DMS114 treated with DMSO at 0.1 percent for 48 hours (cell line): Measurements from ENCODE around the gene PKIG.
"Not testable (repeated sequence)": the region's sequence is repeated elsewhere in the genome, so short reads cannot be mapped to it uniquely, and the experiment has no call there.

Experiments
- DNase-seq: peaks from one replicate; lab custom pipeline; 2025; ENCODE audit not compliant: unreplicated experiment; lab: John Stamatoyannopoulos, UW

The PKIG gene

DNA sequence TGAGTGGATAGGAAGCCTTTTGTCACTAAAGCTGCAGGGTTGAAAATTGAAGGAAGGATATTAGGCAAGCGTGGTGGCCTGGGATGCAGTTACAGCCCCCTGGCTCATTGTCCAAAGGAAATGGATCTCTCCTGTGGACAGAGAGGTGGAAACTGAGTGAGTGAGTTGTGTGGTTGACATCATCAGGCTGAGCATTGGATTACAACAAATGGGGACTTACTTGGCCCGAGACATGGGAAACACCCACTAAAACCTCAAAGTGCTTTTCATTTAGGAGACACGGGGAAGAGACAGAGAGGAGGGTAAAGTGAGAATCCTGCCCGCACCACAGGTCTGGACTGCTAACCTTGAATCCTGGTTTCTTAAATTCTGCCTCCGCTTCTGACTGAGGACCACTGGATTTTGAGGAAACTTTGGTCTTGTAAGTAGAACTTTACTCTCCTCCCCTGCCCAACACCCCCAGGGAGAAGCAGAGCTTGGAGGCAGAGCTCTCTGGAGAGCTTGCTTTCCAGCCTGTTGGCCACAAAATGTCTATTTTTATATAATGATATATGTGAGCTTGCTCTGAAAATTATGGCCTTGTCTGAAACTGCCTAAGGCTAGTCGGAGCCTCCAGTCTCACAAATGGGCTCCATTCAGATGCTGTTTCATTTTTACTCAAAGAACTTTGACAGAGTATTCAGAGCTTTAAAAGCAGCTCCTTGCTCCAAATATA lies at the start of gene PKIG:
PKIG (plus strand) TSS at position 269 of the 715 bp plus-strand sequence. CDS start 31,978 bp downstream, outside the sequence.
- DNase-seq, result no peak

DNA sequence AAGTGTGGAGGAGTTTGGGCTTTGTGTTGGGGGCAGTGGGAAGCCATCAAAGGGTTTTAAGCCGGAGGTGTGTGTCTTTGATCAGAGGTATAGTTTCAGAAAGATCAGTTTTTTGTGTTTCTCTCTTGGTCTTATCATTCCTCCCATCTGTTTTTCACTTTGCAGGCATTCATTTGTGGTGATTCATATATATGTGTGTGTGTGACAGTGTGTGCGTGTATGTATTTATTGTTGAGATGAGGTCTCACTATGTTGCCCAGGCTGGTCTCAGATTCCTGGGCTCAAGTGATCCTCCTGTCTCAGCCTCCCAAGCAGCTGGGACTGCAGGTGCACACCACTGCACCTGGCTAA lies 49.4 kb upstream of the PKIG start:
- no peak for DNase-seq

GRCh38 chr20:44533928-44534327 lies 48.5 kb upstream of the PKIG start:
- no peak for DNase-seq

DNA sequence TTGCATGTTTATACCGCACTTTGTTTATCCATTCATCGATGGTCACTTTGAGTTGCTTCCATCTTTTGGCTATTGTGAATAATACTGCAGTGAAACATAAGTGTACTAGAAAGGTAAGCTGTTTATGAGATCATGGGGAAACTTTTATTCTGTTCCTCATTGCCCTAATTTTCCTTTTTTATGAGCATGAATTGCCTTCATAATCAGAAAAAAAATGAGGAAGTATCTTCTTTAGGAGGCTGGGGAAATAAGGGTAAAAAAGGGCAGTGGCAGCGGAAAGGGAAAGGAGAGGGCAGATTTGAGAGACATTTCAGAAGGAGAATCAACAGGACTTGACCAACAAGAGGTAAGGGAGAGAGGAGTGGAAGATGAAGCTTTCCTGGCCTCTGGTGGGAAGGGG lies 46.2 kb upstream of the PKIG start:
- no peak for DNase-seq

GRCh38 chr20:44537993-44538392 lies 44.4 kb upstream of the PKIG start:
- no peak for DNase-seq

- no peak for DNase-seq
Measured at GRCh38 chr20:44540834-44541233, 41.5 kb upstream of the PKIG start.

GRCh38 chr20:44541992-44542391 lies 40.4 kb upstream of the PKIG start:
- no peak for DNase-seq

DNA sequence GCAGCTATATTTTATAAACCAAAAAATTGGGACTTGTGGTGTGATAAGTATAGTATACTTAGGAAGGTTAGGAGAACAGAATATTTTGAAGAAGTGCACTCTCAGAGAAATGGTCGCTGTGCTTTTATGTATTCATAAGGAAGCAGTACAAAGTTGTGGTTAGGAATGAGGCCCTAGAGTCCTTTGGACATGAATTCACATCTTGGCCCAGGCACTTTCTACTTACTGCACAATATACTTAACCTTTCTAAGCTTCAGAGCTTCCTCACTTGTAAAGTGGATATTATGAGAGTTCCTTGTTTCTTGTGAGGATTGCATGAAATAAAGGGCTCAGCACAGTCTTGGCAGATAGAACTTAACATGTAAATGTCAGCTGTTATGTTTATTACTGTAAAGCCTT lies 39.5 kb upstream of the PKIG start:
- DNase-seq, result no peak

DNA sequence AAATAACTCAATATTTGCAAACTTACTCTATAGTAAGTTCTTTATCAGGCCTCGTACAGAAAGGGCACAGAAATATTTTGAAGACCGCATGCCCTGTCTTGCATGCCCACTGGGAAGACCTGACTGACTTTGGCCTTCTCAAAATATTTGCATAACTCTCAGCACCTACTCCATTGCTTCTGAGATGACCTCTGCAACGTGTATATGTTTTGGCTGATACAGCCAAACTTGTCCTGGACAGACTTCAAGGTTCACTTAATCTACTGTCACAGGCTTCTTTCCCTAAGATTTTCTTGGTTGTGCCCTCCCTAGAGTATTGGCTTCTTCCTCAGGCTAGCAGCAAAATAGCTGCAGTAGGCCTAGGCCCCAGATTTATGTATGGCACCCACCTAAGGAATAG lies 39.0 kb upstream of the PKIG start:
- DNase-seq, result no peak

GRCh38 chr20:44544263-44544662 lies 38.1 kb upstream of the PKIG start:
- DNase-seq, result no peak

DNA sequence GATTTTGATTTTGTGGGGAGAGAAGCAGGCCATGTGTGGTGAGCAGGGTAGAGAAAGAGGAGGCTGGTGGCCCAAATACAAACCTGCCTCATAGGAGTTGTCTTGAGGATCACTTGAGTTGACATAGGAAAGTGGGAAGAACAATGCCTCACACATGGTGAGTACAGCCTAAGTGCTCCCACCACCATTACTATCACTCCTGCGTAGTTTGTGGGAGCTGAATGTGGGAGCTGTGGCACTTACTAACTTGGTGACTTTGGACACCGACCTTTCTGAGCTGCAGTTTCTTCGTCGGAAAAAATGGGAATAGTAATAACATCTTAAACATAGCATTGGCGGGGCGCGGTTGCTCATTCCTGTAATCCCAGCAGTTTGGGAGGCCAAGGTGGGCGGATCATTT lies 35.0 kb upstream of the PKIG start:
- no peak for DNase-seq

GRCh38 chr20:44549123-44549522 lies 33.3 kb upstream of the PKIG start:
- no peak for DNase-seq

- no peak for DNase-seq
Measured at GRCh38 chr20:44552050-44552449, 30.3 kb upstream of the PKIG start.

DNA sequence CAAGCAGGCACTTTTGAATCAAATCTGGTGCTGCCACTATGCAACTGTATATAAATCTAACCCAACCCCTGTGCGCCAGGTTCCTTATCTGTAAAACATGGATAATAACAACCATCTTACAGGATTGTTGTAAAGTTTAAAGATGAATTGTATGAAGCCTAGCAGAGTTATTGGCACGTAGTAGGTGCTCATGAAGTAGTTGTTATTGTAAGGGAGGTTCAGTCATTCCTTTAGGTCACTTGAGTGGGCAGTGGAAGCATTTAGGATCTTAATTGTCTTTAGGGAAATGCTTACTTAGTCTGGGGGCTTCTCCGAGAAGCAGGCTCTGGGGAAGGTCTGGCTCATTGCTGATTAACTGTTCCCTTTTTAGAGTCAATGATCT lies 29.8 kb upstream of the PKIG start:
- DNase-seq, result no peak

DNA sequence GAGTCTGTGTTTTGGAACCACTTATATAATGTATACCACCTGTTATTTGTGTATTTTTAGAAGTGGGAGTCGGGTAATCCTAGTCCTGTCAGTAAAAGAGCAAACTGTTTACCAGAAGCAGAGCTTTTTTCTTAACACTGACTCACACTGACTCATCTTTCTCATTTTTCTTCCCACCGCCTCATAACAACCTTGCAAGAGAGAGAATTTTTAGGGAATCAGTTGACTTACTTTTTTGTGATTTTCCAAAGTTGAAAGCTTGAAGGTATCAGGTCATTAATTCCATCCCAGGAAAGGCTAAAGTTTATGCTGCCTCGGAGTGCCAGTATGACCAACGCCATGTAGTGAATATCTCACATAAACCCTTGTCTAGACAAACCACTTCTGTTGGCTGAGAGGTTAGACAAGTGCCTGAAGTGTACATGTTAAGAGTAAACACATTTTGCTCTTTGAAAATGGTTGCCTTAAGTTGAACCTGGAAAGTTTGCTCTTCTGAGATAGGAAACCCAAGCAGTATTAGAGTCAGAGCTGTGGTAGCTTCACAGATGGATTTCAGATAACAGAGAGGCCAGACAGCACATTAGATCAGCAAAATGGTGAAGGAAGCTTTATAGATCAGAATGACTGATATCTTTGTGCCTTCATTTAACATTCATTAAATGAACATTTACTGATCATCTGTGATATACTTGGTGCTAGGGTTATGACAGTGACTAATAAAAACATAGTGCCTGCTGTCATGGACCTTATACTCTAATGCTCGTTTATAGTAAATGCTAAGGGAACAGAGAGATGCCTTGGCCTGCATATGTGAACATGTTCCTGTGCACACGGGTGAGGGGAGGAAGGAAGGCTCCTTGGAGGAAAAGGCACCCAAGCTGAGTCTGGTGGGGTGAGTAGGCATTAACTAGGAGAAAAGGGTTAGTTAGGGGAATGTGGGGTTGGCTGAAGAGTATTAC lies 29.1 kb upstream of the PKIG start:
- no peak for DNase-seq

DNA sequence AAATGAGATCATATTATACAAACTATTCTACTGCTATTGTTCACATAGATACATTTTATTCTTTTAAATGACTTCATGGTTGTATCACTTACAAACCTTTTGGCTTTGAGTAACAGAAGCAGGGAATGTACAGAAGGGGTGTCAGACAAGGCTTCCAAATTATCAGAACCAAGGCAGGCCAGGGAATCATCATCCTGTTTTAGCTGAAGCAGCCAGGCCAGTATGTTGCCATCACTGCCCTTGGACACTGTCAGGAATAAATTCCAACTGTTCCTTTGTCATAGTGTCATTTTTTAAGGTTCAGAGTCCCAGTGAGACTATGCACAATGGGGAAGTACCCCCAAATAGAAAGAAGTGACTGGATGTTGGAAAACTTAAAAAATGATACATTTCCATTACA lies 23.1 kb upstream of the PKIG start:
- DNase-seq, result no peak

GRCh38 chr20:44560229-44560628 lies 22.1 kb upstream of the PKIG start:
- DNase-seq, result no peak

- DNase-seq, result not testable (repeated sequence)
Measured at GRCh38 chr20:44560818-44561217, 21.6 kb upstream of the PKIG start.

GRCh38 chr20:44561876-44562275 lies 20.5 kb upstream of the PKIG start:
- no peak for DNase-seq

- DNase-seq, result no peak
Measured at GRCh38 chr20:44566018-44566417, 16.4 kb upstream of the PKIG start.

- no peak for DNase-seq
Measured at GRCh38 chr20:44566811-44567210, 15.6 kb upstream of the PKIG start.

GRCh38 chr20:44570367-44570766 lies 12.0 kb upstream of the PKIG start:
- no peak for DNase-seq
